Measurements from ENCODE around the gene PKN1.

Gene PKN1

GRCh38 chr19:14476327-14476672 lies 43.2 kb downstream of the PKN1 start:
- Histone ChIP-seq H2AFZ (ENCODE audit: low read depth, low read length) (no peak overlapping the region), H3K9ac (ENCODE audit: low read depth, low read length) (no peak overlapping the region), H3K27me3 (ENCODE audit: insufficient read depth, low read length, poor library complexity) (no peaks in the 10 kb centered on the region), H3K79me2 (ENCODE audit: insufficient read depth, low read length) (no peaks in the 10 kb centered on the region), H3K27ac (ENCODE audit: low read length) (no peak overlapping the region), H3K9me3 (ENCODE audit: insufficient read depth, low read length, severe bottlenecking) (no peaks in the 10 kb centered on the region), H3K4me1 (ENCODE audit: insufficient read depth, low read length) (no peaks in the 10 kb centered on the region), H3K4me3 (ENCODE audit: low read depth in 1 of 2, low read length in 2 of 2) (no peak overlapping the region), H3K4me2 (ENCODE audit: insufficient read depth, low read length) (no peak overlapping the region), H4K20me1 (ENCODE audit: insufficient read depth, low read length) (peaks cover 11% of the 10 kb centered on the region; the same call in 1 of the 2 replicates), H3K36me3 (ENCODE audit: insufficient read depth, low read length) (peaks cover 29% of the 10 kb centered on the region)
- no peak for TF ChIP-seq EZH2 (IDR thresholded peaks at IDR 0.05; ENCODE audit: borderline replicate concordance, low read depth, low read length, severe bottlenecking)
- no peak for TF ChIP-seq CTCF (IDR thresholded peaks at IDR 0.05; ENCODE audit: borderline replicate concordance, extremely low read depth, low read length, poor library complexity, severe bottlenecking)
- no peak for DNase-seq
- ATAC-seq (ENCODE audit: insufficient read depth, low read depth): no peak

GRCh38 chr19:14476673-14477401 lies 43.7 kb downstream of the PKN1 start:
- Histone ChIP-seq H3K4me1 (ENCODE audit: insufficient read depth, low read length) (no peaks in the 10 kb centered on the region), H3K79me2 (ENCODE audit: insufficient read depth, low read length) (no peaks in the 10 kb centered on the region), H3K9me3 (ENCODE audit: insufficient read depth, low read length, severe bottlenecking) (no peaks in the 10 kb centered on the region), H3K4me2 (ENCODE audit: insufficient read depth, low read length) (no peak overlapping the region), H3K9ac (ENCODE audit: low read depth, low read length) (no peak overlapping the region), H3K27me3 (ENCODE audit: insufficient read depth, low read length, poor library complexity) (no peaks in the 10 kb centered on the region), H3K4me3 (ENCODE audit: low read depth in 1 of 2, low read length in 2 of 2) (no peak overlapping the region), H3K27ac (ENCODE audit: low read length) (no peak overlapping the region), H4K20me1 (ENCODE audit: insufficient read depth, low read length) (peaks cover 11% of the 10 kb centered on the region; the same call in 1 of the 2 replicates), H3K36me3 (ENCODE audit: insufficient read depth, low read length) (peaks cover 29% of the 10 kb centered on the region), H2AFZ (ENCODE audit: low read depth, low read length) (no peak overlapping the region)
- no peak for DNase-seq
- no peak for ATAC-seq (ENCODE audit: insufficient read depth, low read depth)
- no peak for TF ChIP-seq EZH2 (IDR thresholded peaks at IDR 0.05; ENCODE audit: borderline replicate concordance, low read depth, low read length, severe bottlenecking)
- no peak for TF ChIP-seq CTCF (IDR thresholded peaks at IDR 0.05; ENCODE audit: borderline replicate concordance, extremely low read depth, low read length, poor library complexity, severe bottlenecking)

- Histone ChIP-seq H3K79me2 (ENCODE audit: insufficient read depth, low read length) (no peaks in the 10 kb centered on the region), H3K4me2 (ENCODE audit: insufficient read depth, low read length) (no peak overlapping the region), H2AFZ (ENCODE audit: low read depth, low read length) (no peak overlapping the region), H3K27ac (ENCODE audit: low read length) (no peak overlapping the region), H3K27me3 (ENCODE audit: insufficient read depth, low read length, poor library complexity) (no peaks in the 10 kb centered on the region), H3K4me1 (ENCODE audit: insufficient read depth, low read length) (no peaks in the 10 kb centered on the region), H4K20me1 (ENCODE audit: insufficient read depth, low read length) (peaks cover 8% of the 10 kb centered on the region; the same call in 1 of the 2 replicates), H3K36me3 (ENCODE audit: insufficient read depth, low read length) (peaks cover 35% of the 10 kb centered on the region), H3K9me3 (ENCODE audit: insufficient read depth, low read length, severe bottlenecking) (no peaks in the 10 kb centered on the region), H3K4me3 (ENCODE audit: low read depth in 1 of 2, low read length in 2 of 2) (no peak overlapping the region), H3K9ac (ENCODE audit: low read depth, low read length) (no peak overlapping the region)
- ATAC-seq (ENCODE audit: insufficient read depth, low read depth): no peak
- TF ChIP-seq EZH2 (IDR thresholded peaks at IDR 0.05; ENCODE audit: borderline replicate concordance, low read depth, low read length, severe bottlenecking) (no peak), CTCF (IDR thresholded peaks at IDR 0.05; ENCODE audit: borderline replicate concordance, extremely low read depth, low read length, poor library complexity, severe bottlenecking) (no peak)
- DNase-seq: no peak
Measured at GRCh38 chr19:14477418-14478112, 44.5 kb downstream of the PKN1 start.
